Natural killer cell (primary cell): ENCODE data around the gene METTL16. TPM values are rescaled to one million over a fixed set of nuclear protein-coding genes. Genes with fewer than 3 reads are reported as not detected.

Source experiments
- ATAC-seq, 3 donors: fragments of 150-1000 bp in 2 of 3; fragments of 200-7000 bp in 1 of 3; cut with Tn5 transposase; 1 replicate in 1 of 3; 2 replicates in 2 of 3; pipeline ENCODE4 v1.10.0; 2021; ENCODE audit warnings: mild to moderate bottlenecking in 2 of 3, moderate library complexity in 2 of 3
- DNase-seq, 2 donors: peaks; one replicate each; pipeline versions ENCODE4 v3.0.0 to v3.0.0-alpha.2; 2013 to 2021; ENCODE audit warnings: mixed read lengths in 1 of 2
- H3K27ac ChIP-seq: one replicate; pipeline ENCODE4 v1.5.1; 2013; ENCODE audit warnings: mild to moderate bottlenecking, low read length
- H3K27me3 ChIP-seq: one replicate; pipeline ENCODE4 v1.6.1; 2013; ENCODE audit warnings: low read length; ENCODE audit not compliant: control insufficient read depth, insufficient read depth
- H3K36me3 ChIP-seq: one replicate; pipeline ENCODE4 v1.6.1; 2013; ENCODE audit warnings: low read length; ENCODE audit not compliant: control insufficient read depth, insufficient read depth
- H3K4me1 ChIP-seq: one replicate; pipeline ENCODE4 v1.6.1; 2013; ENCODE audit warnings: low read length; ENCODE audit not compliant: control insufficient read depth, insufficient read depth
- H3K4me3 ChIP-seq: one replicate; pipeline ENCODE4 v1.5.1; 2013; ENCODE audit warnings: low read length
- H3K9me3 ChIP-seq: one replicate; pipeline ENCODE4 v1.6.1; 2013; ENCODE audit warnings: low read length; ENCODE audit not compliant: control insufficient read depth, insufficient read depth
- H3K27ac Mint-ChIP-seq, 2 donors: one replicate each; pipeline ENCODE4 v1.8.0; 2022; ENCODE audit warnings: mild to moderate bottlenecking in 2 of 2, mixed read lengths in 2 of 2, moderate library complexity in 1 of 2
- H3K27me3 Mint-ChIP-seq, 2 donors: one replicate each; pipeline ENCODE4 v1.8.0; 2022; ENCODE audit warnings: low read depth in 2 of 2, mixed read lengths in 2 of 2
- H3K36me3 Mint-ChIP-seq: one replicate; pipeline ENCODE4 v1.8.0; 2022; ENCODE audit warnings: mixed read lengths
- H3K4me1 Mint-ChIP-seq, 2 donors: one replicate each; pipeline ENCODE4 v1.8.0; 2022; ENCODE audit warnings: mixed read lengths in 2 of 2
- H3K4me3 Mint-ChIP-seq: one replicate; pipeline ENCODE4 v1.8.0; 2022; ENCODE audit warnings: mild to moderate bottlenecking, moderate library complexity, mixed read lengths
- H3K9me3 Mint-ChIP-seq, 2 donors: one replicate each; pipeline ENCODE4 v1.8.0; 2022; ENCODE audit warnings: mixed read lengths in 2 of 2
- WGBS: methylation state at CpG from one replicate; pipeline ENCODE4 v1.1.7; 2013; ENCODE audit warnings: missing lambda C conversion rate; ENCODE audit not compliant: insufficient coverage; 5-methylcytosine and 5-hydroxymethylcytosine counted together
- intact Hi-C: fragments of 100-400 bp; cut with micrococcal nuclease; formaldehyde crosslinking; loops from one replicate; pipeline ENCODE4 v1.14.2; 2022
- total RNA-seq, 4 donors: library from RNA; stranded (reverse); fragments of 120-200 nt in 1 of 4; gene quantifications; one replicate each; pipeline versions ENCODE4 v1.2.3 to v1.2.4, GENCODE V29; 2013 to 2022
- TF ChIP-seq, protein P1 (sequence below): fragments of 200-600 bp; IDR thresholded peaks from one replicate; pipeline ENCODE4 v1.8.0; 2022; ENCODE audit warnings: antibody characterized with exemption

Gene METTL16
- total RNA-seq, 3 donors from 2014 or later (not counting 1 experiment from before 2014, with no cell fraction given): 27.9 to 36.9 (median 32.0) TPM

DNA sequence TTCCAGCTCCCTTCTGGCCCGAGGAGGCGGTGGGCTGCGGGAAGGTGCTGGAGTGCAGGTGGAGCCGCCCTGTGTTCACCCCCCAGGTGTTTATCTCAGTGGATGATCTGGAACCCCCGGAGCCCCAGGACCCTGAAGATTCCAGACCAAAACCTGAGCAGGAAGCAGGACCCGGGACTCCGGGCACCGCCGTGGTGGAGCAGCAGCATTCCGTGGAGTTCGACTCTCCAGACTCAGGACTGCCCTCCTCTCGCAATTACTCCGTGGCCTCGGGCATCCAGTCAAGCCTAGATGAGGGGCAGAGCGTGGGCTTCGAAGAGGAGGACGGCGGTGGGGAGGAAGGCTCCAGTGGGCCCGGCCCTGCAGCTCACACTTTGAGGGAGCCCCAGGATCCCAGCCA, 136.3 kb downstream of the METTL16 start:
- Histone ChIP-seq H3K4me1 (no peaks in the 10 kb centered on the region), H3K4me3 (no peak overlapping the region), H3K27ac (no peak overlapping the region), H3K36me3 (peaks cover 16% of the 10 kb centered on the region), H3K9me3 (no peaks in the 10 kb centered on the region), H3K27me3 (no peaks in the 10 kb centered on the region)
- ATAC-seq: no peak
- Mint-ChIP-seq H3K4me1 (no peaks in the 10 kb centered on the region), H3K4me3 (no peak overlapping the region), H3K27me3 (no peaks in the 10 kb centered on the region), H3K36me3 (no peaks in the 10 kb centered on the region), H3K9me3 (no peaks in the 10 kb centered on the region), H3K27ac (no peak overlapping the region)
- intact Hi-C loops: no loop called here
- WGBS: 98% methylated on average over 19 of the region's 19 CpGs
- TF ChIP-seq, protein P1, sequence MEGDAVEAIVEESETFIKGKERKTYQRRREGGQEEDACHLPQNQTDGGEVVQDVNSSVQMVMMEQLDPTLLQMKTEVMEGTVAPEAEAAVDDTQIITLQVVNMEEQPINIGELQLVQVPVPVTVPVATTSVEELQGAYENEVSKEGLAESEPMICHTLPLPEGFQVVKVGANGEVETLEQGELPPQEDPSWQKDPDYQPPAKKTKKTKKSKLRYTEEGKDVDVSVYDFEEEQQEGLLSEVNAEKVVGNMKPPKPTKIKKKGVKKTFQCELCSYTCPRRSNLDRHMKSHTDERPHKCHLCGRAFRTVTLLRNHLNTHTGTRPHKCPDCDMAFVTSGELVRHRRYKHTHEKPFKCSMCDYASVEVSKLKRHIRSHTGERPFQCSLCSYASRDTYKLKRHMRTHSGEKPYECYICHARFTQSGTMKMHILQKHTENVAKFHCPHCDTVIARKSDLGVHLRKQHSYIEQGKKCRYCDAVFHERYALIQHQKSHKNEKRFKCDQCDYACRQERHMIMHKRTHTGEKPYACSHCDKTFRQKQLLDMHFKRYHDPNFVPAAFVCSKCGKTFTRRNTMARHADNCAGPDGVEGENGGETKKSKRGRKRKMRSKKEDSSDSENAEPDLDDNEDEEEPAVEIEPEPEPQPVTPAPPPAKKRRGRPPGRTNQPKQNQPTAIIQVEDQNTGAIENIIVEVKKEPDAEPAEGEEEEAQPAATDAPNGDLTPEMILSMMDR: no peak
- no peak for DNase-seq

DNA sequence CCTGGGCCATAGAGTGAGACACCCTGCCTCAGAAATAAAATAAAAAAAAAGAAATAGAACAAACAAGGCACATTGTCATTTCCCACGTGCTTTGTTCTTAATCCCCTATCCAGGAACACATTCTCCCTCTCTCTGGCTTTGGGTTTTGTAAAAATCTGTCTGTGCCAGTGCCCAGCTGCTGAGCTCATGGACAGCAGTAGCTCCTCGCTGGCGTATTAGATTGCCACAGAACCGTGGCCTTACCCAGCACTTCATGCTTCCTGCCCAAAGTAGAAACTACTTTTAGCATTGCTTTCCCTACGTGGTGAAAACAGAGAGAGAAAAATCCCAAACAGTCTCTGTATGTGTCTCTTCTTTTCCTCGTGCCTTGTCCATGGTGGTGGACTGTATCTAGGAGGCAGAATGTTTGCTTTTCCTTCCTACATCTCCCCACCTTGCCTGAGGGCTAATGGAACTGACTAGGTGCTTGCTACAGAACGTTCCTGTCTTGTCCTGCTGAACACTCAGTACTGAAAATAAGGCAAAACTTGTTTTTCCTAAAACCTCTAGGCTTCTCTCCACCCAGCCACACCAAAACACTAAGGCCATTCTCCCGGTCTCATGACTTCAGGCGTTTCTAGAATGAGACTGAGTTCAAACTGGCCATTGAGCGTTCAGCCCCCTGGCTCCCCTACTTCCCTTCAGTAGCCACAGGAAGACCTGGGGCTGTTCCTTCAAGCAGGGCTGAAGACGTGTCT, 137.0 kb downstream of the METTL16 start:
- no peaks in the 10 kb centered on the region for H3K9me3 Mint-ChIP-seq
- H3K36me3 Mint-ChIP-seq: no peaks in the 10 kb centered on the region
- DNase-seq (no peak), ATAC-seq (no peak)
- Histone ChIP-seq H3K4me3 (no peak overlapping the region), H3K27ac (no peak overlapping the region), H3K4me1 (no peaks in the 10 kb centered on the region), H3K9me3 (no peaks in the 10 kb centered on the region), H3K36me3 (peaks cover 16% of the 10 kb centered on the region), H3K27me3 (no peaks in the 10 kb centered on the region)
- H3K27me3 Mint-ChIP-seq: no peaks in the 10 kb centered on the region
- TF ChIP-seq, protein P1: no peak
- H3K4me3 Mint-ChIP-seq: no peak overlapping the region
- no peaks in the 10 kb centered on the region for H3K4me1 Mint-ChIP-seq
- intact Hi-C loops: no loop called here
- WGBS: 85% methylated on average over 10 of the region's 11 CpGs
- H3K27ac Mint-ChIP-seq: no peak overlapping the region

DNA sequence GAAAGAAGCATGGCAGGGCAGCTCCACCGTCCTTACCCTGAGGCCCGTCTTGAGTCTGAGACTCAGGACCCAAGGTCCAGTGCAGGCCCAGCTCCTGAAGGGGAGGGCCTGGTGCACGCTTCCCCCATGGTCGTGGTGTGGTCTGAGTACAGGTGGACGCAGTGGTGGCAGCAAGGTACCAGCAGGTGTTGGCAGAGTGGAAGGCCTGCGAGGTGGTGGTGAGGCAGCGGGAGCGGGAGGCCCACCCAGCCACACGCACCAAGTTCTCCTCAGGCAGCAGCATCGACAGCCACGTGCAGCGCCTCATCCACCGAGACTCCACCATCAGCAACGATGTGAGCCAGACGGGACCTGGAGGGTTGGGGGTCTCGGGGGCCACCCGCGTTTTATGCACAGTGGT, 138.5 kb downstream of the METTL16 start:
- ATAC-seq: no peak
- H3K36me3 ChIP-seq: peaks cover 13% of the 10 kb centered on the region

More for the DNA sequence above, 138.5 kb downstream of the METTL16 start:
- no peaks in the 10 kb centered on the region for H3K4me1 Mint-ChIP-seq
- no peaks in the 10 kb centered on the region for H3K36me3 Mint-ChIP-seq
- Histone ChIP-seq H3K4me1 (no peaks in the 10 kb centered on the region), H3K27ac (no peak overlapping the region), H3K27me3 (no peaks in the 10 kb centered on the region), H3K4me3 (no peak overlapping the region), H3K9me3 (no peaks in the 10 kb centered on the region)
- no peaks in the 10 kb centered on the region for H3K9me3 Mint-ChIP-seq
- no peak overlapping the region for H3K27ac Mint-ChIP-seq
- DNase-seq: no peak
- intact Hi-C loops: no loop called here
- WGBS: 96% methylated on average over 18 of the region's 18 CpGs
- TF ChIP-seq, protein P1: no peak
- H3K4me3 Mint-ChIP-seq: no peak overlapping the region
- no peaks in the 10 kb centered on the region for H3K27me3 Mint-ChIP-seq
